Stimulated activated CD8-positive, alpha-beta memory T cell treated with anti-CD3 and anti-CD28 coated beads, Interleukin-7, amount 100 ng/mL, for 24 hours (primary cell): ENCODE results near the gene SLC34A1.
"Not testable (repeated sequence)": the region's sequence is repeated elsewhere in the genome, so short reads cannot be mapped to it uniquely, and the experiment has no call there.

Experiments used
- DNase-seq: peaks from one replicate; pipeline ENCODE4 v3.0.0-alpha.2; 2020; ENCODE audit warnings: low read depth

SLC34A1 gene

DNA sequence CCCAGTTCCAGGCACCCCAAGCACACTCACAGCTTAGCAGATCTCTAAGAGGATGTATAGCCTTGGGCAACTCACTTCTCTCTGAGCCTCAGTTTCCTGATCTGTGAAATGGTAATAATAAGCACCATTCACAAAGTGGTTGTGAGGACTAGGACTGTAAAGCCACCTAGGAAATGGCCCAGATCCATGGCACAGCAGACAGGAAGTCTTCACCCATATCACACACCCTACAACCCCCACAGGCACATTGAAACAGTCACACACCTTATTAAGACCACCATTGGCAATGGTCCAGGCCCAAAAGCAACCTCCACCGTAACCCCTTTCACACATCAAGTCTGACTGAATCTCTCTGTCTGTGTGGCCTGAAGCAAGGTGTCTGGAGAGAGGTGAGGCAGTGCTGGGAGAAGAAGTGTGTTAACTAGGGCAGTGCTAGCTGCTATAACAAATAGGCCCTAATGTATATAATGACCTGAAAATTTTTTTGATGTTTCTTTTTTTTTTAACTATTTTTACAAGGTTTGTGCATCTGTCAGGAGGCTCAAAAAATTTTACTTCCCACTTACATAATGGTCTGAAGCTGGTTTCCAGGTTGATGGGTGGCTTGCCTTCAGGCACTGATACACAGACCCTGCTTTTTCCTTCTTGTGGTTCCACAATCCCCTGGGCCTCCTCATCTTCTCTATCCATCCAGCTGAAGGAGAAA, 28.9 kb upstream of the SLC34A1 start:
- no peak for DNase-seq

- DNase-seq = no peak
Measured at GRCh38 chr5:177355868-177356168, 28.4 kb upstream of the SLC34A1 start.

DNA sequence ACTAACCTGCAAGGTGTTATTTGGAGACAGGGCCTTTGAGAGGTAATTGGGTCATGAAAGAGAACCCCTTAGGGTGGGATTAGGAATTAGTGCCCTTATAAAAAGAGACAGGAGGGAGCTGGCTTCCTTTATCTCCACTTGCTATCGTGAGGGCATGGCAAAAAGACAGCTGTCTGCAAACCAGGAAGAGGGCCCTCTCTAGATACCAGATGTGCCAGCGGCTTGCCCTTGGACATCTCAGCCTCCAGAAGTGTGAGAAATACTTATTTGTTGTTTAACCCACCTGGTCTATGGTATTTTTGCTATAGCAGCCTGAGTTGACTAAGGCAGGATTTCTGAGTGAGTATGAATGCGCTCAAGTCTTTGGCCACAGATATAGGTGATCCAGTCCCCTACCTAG, 27.5 kb upstream of the SLC34A1 start:
- no peak for DNase-seq

GRCh38 chr5:177357146-177357458, 27.1 kb upstream of the SLC34A1 start:
- no peak for DNase-seq

DNA sequence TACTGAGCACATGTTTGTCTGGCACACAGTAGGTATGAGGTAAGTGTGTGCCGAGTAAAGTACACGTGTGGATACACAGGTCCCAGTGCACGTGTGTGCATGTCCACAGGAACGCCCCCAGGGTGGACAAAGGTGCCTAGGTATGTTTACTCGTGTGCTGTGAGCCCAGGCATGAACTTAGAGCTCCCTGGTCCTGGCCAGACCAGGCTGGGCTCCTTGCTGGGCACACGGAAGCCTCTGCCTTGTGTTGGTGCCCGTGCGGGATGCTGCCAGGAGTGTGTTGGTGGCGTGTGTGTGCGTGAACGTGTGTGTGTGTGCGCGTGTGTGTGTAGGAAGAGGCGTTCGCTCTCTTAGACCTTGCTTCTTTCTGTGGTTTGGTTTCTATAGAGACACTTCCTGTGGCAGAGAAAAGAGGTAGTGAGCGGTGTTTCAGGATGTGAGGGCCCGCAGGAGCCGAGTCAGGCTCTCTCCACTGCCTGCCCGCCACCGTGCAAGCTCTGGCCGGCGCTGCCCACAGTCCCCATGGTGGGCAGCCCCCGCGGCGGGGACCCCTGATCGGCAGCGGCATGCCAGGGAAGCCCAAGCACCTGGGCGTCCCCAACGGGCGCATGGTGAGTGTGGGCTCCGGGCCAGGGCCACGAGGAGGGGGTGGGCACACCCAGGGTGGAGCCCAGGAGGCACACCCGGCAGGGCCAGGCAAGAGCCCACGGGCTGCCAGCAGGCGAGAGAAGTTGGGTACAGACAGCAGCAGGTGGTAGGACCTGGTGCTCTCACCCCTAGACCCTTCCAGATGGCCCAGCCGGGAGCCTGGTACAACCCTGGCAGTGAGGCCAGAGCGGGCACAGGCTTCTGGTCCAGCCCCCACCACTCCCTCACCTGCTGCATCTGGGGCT, 26.5 kb upstream of the SLC34A1 start, which contains the start of gene RGS14:
Gene RGS14 (plus strand): TSS at position 466 of the 893 bp plus-strand sequence. CDS start 101 bp downstream, at position 567.
- no peak for DNase-seq

- no peak for DNase-seq
Measured at GRCh38 chr5:177358370-177358819, 25.8 kb upstream of the SLC34A1 start.

DNA sequence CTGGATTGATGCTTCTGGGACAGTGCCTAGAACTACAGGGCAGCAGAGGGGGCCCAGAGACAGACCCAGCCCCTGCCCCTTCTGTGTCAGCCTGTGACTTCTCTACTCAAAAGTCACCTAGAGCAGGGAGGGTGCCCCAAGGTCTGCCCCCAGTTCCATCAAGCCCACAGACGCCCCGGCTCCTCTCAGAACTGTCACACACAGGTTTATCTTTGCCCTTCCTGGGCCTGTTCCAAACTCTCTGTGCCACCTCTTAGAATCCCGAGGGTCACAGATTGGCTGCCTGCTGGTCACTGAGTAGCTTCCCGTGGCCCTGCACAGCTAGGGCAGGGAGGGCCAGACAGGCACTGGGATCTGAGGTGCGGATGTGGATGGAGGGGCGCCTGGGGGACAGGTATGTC, 24.8 kb upstream of the SLC34A1 start:
- DNase-seq = no peak

DNA sequence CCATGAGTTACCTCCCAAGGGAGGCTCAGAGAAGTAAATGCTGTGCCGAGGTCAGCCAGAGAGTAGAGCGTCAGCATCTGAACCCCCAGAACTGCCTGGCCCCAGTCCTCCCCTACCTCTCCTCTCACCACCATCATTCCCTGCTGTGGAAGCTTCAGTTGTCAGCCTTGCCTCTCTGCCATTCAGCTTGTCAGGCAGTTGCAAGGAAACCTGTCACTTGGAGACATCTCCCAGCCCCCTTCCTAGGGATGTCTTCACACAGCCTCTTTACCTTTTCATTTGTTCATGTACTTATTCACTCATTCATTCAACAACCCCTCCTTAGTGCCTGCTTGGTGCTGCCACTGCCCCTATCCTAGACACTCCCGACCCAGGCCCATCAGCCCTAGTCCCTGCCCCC, 24.4 kb upstream of the SLC34A1 start:
- DNase-seq = no peak

DNA sequence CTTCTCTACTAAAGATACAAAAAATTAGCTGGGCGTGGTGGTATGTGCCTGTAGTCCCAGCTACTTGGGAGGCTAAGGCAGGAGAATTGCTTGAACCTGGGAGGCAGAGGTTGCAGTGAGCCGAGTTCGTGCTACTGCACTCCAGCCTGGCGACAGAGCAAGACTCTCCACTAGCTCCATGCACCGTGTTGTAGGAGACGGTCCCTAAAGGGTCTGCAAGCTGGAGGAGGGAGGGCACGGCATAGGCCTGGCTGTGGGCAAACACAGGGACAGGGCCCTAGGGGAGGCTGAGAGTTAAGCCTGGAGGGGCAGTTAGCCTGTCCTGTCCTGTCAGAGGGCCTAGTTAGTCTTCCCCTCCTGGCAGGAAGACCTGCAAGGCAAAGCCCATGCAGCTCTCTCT, 23.5 kb upstream of the SLC34A1 start:
- DNase-seq = not testable (repeated sequence)

DNA sequence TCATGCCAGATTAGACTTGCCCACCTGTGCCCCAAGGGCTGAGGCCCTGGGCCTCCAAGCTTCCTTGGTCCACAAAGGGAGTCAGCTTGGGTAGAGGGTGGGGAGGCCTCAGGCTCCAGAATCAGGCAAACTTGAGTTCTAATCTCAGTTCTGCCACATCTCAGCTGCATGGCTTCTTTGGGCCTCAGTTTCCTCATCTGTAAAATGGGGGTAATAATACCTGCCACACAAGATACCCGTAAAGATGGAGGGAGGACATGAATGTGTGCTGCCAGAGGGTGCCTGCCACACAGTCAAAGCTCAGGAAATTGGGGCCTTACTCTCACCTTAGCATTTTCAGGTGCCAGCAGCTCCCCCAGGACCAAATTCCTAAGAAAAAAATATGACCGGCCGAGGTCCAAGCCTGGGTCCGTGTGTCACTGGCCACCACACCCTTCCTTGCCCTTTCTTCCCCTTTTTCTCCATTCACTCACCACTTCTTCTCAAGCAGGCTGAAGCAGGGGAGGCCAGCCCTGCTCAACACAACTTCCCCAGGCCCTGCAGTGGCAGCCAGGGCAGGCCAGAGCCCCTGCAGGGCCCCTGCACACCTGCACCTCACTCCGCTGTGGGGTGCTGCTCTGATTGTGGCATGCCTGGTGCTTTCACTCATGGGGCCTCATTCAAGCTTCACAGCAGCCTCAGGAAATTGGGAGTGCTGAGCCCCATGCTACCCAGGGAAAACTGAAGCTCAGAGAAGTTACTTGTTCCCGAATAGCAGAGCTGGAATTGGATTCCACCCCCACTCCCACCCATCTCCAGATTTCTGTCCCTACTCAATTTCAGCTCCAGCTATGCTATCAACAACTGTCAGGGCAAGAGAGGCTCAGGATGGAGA, 22.6 kb upstream of the SLC34A1 start:
- no peak for DNase-seq

GRCh38 chr5:177362292-177362609, 22.0 kb upstream of the SLC34A1 start:
- DNase-seq = no peak

- DNase-seq = no peak
Measured at GRCh38 chr5:177362610-177363507, 21.4 kb upstream of the SLC34A1 start.

GRCh38 chr5:177363565-177363964, 20.7 kb upstream of the SLC34A1 start:
- no peak for DNase-seq

DNA sequence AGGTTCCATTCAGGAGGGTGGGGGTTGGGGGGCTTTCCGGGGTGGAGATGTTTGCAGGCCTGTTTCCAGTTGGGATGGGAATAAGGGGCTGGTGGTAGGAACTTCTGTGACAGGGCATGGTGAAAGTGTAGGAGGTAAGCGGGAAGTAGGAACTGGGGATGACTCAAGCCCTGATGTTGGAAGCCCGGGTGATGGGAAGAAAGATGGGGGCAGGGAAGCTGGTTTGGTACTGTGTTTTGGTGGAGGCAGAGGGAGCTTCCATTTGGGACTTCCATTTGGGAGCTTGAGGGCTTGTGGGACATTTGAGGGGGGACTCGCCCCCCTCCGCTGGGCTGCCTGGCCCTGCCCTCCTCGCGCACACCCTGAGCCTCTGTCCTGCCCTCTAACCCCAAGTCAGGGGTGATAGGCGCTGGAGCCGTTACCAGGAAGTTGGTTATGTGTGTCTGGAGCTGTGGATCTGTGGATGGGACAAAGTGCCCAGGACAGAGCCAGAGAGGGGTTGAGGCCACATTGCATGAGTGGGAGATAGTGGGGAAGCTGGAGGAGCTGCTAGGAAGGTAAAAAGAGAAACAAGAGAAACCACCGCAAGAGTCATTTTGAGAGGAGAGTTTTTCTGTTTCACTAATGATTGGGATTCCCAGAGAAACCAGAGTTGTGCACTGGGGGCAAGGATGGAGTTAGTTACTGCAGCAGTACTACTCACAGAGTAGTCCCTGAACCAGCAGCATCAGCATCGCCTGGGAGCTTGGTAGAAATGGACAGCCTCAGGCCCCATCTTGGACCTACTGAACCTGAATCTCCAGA, 19.9 kb upstream of the SLC34A1 start:
- DNase-seq = no peak

- DNase-seq = no peak
Measured at GRCh38 chr5:177365845-177366527, 18.2 kb upstream of the SLC34A1 start.

GRCh38 chr5:177366528-177367322, 17.5 kb upstream of the SLC34A1 start:
- no peak for DNase-seq

DNA sequence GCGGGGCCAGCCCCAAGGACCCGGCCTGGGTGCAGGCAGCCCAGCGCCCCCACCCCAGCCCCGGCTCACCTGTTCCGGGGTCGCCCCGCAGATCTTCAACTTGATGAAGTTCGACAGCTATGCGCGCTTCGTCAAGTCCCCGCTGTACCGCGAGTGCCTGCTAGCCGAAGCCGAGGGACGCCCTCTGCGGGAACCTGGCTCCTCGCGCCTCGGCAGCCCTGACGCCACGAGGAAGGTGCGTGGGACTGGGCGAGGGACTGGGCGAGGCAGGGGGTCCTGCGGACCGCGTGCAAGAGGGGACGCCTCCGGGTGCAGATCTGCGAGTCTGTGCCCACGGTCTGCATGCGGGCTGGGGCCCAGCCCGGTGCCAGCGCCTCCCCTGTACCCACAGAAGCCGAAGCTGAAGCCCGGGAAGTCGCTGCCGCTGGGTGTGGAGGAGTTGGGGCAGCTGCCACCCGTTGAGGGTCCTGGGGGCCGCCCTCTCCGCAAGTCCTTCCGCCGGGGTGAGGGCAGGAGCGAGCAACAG, 16.8 kb upstream of the SLC34A1 start:
- DNase-seq = no peak

DNA sequence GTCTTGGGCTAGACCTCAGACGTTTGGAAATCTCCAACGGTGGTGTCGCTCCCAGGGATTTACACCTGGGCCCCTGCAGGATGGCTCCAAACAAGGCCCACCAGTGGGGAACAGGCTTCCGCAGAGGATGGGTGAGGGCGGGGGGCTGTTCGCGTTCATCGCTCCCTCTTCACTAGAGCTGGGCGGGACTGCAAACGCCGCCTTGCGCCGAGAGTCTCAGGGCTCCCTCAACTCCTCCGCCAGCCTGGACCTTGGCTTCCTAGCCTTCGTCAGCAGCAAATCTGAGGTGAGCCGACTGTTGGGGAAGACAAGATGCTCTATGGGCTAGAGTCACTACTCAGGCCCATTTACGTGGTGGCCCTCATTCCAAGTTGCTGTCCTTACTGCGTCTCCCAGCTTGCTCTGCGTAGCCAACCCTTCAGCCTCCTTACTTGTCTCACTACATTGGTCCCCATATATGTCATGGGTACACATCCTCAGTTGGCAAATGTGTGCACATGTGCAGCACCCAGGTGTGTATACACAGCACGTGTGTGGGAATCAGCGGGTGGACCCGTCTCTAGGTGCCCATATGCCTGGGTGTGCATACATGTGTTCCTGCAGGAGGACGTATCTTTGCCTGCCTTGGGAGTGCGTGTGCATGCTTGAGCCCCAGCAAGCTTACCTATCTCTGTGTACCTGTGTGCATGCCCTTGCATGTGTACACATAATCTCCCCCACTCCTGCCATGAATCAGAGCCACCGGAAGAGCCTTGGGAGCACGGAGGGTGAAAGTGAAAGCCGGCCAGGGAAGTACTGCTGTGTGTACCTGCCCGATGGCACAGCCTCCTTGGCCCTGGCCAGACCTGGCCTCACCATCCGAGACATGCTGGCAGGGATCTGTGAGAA, 16.0 kb upstream of the SLC34A1 start:
- DNase-seq = no peak
